GM15510 (cell line): ENCODE measurements around the gene RBP2.

ENCODE experiments used
- POLR2A ChIP-seq: IDR thresholded peaks from 3 replicates; pipeline ENCODE4 v1.6.1; 2011; ENCODE audit warnings: borderline replicate concordance; ENCODE audit not compliant: insufficient read length; ENCODE audit errors: extremely low read depth

Gene RBP2

DNA sequence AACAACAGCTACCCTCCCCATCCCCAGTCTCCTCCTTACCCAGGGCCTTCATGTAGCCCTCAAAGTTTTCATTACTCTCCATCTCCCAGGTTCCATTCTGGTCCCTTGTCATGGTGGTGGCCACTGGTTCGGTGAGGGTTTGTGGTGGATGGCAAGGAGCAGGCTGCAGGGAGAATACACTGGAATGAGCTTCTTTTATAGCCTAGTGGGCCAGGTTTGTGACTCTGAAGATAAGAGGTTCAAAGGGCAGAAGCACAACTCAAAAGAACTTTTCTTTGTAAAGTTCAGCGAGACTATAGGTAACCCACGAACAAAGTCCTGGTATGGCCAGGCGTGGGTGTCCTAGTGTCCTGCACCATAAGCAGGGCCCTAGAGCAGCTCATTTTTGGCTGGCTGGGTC, at the start of gene RBP2:
TSS of gene RBP2 (minus strand) at position 169 of the 400 bp plus-strand sequence. CDS start at position 112, 57 bp downstream.
- no peak for TF ChIP-seq POLR2A

DNA sequence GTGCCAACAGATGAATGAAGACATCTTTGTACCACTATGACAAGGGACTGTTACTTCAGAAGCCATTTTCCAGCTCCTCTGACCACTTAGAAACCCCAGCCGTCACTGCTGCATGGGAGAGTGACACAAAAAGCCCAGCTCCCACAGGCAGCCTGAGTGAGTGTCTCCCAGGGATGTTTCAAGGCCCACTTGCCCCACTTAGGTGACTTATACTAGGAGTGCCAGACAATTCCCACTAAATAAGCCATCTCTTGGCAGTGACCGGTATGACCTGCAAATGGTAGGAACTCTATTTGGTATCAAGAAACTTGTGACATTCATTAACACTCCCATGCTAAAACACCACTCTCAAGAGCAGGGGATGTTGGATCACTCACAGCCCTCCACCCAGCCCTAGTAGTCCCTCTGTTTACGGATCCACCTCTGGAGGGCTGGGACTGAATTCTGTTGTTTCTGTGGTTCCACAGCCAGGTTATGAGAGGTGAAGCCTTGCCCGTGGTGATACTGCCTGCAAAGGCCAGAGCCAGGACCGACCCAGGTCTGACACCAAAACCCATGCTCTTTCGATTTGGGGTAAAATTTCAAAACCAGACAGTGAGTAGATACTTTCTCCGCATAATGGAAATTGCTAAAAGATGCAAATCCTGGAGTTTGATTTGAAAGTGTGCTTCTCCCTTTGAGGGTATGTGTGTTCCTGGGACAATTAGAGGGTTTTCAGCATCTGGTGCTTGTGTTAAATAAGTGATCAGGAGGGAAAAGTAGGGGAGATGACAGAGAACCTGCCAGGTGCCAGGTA, 48.7 kb upstream of the RBP2 start:
- no peak for TF ChIP-seq POLR2A

DNA sequence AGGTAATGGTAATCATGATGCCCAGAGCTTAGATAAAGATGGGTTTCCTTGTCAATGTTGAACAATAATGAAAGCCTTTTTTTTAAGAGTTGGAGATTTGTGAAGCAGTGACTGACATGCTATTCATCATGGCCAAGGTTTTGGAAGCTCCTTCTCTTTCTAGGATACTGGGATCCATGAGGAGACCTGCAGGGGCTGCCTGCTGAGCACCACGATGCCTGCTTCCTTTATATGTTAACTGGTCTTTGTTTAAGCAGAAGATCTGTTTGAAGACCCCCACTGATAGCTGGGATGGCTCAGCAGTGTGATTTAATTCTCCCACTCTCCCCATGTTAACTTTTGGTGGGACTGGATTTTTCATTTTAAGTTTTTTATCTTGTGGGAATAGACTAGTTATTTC, 47.4 kb upstream of the RBP2 start:
- no peak for TF ChIP-seq POLR2A

DNA sequence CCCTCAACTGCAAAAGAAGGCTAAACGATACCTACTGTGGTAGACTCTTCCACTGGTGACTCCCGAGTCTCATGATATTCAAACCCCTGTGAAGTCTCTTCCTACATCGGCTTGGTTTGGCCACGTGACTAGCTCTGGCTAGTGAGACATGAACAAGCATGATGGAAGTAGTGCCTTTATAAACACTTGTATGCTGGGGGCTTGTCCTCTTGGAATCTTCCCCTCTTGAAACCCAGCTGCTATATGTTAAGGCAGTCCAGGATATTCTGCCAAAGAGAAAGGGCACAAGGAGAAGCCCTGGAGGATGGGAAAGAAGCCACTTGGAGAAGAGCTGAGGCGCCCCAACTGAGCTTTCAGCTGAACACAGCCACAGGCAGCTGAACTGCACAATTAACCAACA, 46.9 kb upstream of the RBP2 start:
- no peak for TF ChIP-seq POLR2A

DNA sequence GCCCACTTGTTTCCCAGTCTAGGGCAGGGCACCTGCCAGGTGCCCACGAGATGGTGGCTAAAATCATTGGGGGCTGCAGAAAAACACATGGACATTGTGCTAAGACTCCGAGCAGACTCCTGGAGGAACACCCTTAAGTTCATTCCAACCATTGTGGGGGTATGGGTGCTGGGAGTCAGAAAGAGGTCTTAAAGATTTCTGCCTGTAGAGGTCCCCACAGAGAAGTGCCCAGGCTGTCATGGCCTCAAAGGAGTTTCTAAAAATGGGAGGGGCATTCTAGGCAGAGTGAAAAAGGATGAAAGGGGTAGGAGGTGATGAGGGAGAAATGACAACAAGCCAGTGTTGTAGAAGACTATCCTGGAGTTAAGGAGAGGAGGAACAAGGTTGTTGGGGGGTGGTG, 46.1 kb upstream of the RBP2 start:
- TF ChIP-seq POLR2A: no peak

DNA sequence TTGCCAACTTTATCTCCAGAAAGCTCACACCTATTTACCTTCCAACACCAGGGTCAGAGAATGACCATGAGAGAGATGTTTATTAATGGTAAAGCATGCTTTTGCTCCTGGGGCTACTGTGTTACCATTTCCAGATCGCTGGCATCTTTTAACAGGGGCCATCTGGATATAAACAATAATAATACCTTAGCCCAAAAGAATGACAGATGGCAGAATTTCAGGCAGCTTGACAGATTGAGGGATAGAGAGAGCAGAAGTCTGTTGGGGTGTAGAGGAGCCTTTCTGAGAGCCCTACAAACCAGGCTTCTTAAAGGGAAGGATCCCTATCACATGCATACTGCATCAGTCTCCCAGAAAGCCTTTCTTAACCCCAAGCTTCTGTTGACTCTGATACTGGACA, 45.5 kb upstream of the RBP2 start:
- TF ChIP-seq POLR2A: no peak

DNA sequence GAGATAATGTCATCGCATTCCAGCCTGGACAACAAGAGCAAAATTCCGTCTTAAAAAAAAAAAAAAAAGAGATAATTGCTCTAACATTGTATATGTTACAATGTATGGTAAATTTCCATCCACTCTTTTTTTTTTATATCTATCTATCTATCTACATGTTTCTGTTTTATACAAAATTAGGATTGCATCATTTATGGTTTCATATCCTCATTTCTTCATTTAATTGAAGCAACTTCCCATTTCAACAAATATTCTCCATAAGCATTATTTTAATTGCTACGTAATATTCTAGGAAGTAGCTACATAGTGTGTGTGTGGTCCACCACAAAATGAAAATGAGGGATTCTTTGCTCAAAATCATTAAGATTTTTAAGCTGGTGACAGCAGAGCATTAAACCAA, 44.8 kb upstream of the RBP2 start:
- TF ChIP-seq POLR2A: no peak

DNA sequence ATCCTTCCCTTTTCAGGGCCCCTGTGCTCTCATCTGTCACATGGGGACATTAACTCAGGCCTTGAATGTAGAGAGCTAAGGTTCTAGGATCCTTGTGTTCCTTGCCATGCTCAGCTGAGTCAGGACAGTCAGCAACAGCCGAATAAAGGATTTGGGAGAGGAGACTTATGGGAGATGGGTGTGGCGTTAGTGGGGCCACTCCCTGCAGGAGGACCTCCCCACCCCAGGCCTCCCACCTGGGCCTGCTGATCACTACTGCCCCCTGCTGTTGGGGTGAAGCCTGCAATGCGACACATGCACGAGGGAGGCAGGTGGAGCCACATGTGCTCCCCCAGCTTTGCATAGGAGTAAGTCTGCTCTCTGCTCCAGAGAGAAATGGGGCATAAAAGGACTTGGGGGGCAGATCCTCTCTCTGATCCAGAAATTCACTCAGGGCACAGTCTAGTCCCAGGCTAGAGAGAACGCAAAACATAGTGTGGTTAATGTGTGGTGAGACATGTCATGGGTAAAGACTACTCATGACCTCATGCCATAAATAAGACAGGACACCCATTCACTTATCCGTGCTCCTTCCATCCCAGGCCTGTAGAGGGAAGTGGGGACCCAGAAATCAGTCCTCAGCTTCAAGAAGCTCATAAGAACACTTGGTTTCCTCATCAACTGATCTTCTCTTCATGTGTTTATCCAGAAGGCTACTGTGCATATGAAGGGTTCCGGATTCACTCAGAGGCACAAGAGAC, 43.9 kb upstream of the RBP2 start:
- TF ChIP-seq POLR2A: no peak

DNA sequence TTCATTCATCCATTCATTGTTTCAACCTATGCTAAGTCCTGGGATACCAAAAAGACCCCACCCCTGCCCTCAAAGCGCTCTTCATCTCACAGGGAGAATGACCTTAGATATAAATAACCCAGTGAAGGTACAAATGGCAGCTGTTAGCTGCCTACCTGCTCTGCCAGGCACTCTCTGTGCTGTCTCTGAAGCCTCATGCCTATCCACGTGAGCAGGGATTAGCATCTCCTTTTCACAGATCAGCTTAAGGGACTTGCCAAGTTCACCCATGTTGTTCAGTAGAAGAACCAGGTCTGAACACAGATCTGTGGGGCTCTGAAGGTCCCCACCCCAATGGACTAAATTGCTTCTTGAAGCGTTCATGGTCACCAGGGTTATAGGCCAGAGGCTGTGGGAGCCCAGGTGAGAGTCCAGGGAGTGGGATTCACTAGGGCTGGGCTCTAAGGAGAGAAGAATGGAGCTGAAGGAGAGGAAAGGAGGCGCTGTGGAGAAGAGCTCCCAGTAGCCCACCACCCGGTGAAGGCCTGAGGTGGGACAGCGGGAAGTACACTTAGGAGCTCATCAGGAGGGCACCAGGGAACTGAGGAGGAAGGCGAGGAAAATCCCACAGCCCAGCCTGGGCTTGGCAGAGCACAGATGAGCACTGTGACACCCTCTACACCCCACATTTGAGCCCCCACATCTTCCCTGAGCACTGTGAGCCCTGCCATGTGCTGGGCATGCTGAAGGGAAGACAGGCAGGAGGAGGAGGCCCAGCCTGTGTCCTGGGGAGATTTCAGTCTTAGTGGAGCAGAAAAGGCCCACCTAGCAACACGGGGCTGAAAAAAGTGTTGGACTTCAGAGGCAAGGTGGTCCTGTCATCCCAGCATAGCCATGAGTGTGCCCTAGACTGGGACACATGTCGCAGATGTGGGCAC, 42.9 kb upstream of the RBP2 start:
- no peak for TF ChIP-seq POLR2A

DNA sequence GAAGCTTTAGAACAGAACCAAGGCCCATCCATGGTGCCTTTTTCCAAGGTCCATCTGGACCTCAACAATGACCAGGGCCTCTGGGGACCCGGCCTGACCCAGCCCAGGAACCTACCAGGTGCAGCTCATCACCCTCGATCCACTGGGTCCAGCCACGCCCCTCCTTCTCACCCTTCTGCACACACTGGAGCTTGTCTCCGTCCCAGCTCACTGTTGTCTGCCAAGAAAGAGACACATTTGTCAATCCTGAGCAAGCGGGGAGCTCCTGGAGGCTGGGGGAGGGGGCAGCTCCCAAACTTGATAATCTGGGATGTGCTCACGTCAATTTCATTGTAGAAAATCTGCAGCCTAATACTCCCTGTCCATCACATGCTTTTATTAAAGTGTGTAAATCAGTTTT, 42.0 kb upstream of the RBP2 start:
- TF ChIP-seq POLR2A: no peak

DNA sequence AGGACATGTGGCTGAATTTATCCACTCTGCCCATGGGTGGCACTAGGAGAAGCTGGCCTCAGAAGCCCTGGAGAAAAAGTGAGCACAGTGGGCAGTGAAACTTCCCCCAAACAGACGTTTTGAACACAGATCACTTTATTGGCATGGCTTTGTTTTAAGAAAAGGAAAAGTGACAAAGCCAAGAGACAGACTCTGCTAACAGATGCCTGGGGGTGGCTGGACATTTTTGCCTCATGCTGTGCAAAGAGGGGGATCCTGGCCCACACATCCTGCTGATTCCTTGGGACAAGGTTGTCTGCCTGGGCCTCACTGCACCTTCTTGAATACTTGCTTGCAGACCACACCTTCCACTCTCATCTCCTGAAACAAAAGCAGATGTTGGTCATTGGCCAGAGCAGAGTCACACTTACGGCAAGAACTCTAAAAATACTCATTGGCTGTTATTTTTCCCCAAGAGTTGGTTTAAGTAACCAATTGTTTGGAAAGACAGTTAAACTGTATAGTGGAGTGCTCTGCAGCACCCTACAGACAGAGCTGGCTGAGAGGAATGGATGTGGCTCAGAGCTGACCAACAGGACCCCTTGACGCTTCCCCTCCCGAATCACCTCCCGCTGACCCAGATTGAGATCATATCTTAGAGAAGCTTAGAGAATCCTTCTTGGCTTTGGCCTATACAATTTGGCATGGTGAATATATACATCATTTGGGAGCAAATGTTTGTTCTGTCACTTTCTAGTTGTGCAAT, 41.2 kb upstream of the RBP2 start:
- no peak for TF ChIP-seq POLR2A

DNA sequence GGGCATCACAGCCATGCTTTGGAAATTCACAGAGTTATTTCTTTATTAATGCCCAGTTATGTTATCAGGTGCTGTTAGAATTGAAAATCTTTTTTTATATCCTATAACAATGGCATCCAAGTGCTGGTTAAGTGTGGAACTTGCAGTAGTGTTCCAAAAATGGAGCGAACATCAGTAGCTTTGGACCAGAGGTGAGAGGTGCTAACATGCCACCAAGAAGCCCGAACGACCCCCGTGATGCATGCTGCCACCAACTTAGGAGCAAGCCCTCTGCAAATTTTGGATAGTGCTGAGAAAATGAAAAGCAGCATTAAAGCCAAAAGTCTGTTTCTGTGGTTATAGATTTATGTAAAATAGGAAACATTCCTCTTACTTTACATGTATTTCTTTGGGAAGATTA, 38.4 kb upstream of the RBP2 start:
- no peak for TF ChIP-seq POLR2A

DNA sequence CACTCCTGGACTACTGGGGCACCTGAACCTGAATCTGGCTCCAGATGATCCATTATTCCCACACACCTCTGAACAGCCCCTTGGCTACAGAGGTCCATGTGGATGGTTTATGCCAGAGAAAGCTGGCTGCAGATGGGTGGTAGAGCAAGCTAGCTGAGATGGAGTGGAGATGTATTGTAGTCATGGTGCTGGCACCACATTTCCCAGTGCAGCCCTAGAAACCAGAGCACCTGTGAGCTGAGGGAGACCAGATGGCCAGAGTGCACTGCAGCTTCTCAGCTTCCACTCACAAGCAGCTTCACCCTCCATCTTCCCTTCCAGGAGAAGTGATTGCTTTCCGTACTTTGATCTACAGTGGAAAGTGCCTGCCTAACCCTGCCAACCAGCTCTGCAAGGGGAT, 33.3 kb upstream of the RBP2 start:
- no peak for TF ChIP-seq POLR2A

DNA sequence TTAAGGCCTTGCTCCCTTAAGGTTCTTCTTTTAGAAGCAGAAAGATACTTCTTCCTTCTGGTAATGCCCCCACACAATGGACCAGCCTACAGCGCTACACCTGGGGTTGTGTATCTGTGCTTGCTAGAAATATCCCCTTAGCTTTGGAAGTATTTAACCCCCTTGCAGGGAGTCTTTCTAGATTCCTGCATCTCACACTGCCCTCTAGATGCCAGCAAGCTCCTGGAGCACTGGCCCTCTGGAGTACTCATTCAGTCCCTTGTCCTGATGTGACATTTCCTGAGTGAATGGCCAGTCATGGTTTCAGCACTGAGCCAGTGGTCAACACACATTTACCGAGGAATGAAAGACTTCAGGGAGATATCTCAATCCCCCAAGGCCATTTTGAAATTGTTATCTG, 30.4 kb upstream of the RBP2 start:
- TF ChIP-seq POLR2A: no peak

DNA sequence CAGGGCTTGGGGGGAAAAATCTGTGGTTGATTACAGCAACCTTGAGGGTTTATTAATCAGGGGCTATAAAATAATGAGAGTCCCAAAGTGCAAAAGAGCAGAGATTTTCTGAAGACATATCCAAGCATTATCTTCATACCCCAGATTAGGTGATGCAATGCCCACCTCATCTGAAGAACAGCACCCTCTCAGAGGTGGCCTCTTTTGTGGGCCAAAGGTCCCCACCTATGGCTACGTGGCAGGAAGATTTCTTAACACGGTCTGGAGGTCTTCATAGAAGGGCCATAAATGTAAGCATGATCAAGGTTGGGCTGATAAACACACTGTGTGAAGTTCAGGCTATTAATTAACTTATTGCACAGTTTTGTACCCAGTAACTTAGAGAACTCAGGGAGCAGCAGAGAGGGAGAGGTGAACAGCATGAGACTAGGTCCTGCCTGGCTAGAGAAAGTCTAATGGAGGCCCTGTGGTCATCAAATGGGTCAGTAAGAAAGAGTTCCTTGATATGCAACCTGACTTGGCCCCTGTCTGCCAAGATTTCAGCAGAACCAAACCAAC, 29.6 kb upstream of the RBP2 start:
- no peak for TF ChIP-seq POLR2A

DNA sequence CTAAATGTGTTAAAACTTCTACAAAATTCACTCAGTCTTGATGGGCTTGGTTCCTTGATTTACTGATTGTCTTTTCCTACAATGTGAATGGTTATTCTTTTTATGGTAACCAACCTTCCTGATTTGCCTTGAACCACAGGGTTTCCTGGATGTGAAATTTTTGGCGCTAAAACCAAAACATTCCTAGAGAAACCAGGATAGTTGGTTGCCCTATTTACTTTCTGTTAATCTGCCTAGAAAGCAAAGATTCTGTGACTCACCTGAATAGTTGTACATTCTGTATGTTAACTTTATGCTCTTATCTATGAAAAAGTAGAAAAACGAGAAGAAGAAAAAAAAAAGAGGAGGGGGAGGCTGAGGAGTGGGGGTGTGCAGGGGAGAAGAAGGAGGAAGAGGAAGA, 23.2 kb upstream of the RBP2 start:
- no peak for TF ChIP-seq POLR2A
